ENCODE measurements around the gene CASR. TPM values are rescaled to one million over a fixed set of nuclear protein-coding genes. Genes with fewer than 3 reads are reported as not detected.

CASR gene
- total RNA-seq, 2 experiments from 2014 or later = not detected

GRCh38 chr3:122231465-122232157, 48.1 kb downstream of the CASR start:
- ATAC-seq = no peak
- no peak overlapping the region for H3K27ac Mint-ChIP-seq
- no peaks in the 10 kb centered on the region for H3K9me3 Mint-ChIP-seq (ENCODE audit: low read depth)
- H3K27me3 Mint-ChIP-seq = peaks cover 26% of the 10 kb centered on the region
- H3K4me3 Mint-ChIP-seq = no peak overlapping the region
- CTCF ChIA-PET = no interaction called here
- no peaks in the 10 kb centered on the region for H3K36me3 Mint-ChIP-seq
- H3K4me1 Mint-ChIP-seq = peaks cover 31% of the 10 kb centered on the region
- DNase-seq = no peak

DNA sequence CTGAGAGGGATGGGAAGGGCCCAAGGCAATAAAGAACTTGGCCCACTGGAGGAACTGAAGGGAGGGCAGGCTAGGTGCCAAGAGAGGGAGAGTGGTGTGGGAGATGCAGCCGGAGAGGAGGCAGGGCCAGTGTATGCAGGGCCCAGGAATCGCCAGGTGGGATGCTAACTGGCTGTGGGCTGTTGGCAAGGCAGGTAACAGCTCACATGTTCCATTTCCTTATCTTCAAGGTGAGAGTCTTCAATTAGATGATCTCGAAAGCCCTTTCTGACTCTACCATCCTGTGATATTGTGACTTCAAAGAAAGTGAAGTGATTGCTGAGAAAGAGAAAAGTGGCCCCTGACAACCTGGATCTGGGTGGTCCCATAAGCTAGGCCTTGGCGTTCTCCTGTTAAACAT, 49.0 kb downstream of the CASR start:
- H3K4me3 Mint-ChIP-seq = no peak overlapping the region
- CTCF ChIA-PET = no interaction called here

GRCh38 chr3:122233101-122233952, 49.9 kb downstream of the CASR start:
- Mint-ChIP-seq H3K4me3 (no peak overlapping the region), H3K9me3 (ENCODE audit: low read depth) (no peaks in the 10 kb centered on the region), H3K36me3 (no peaks in the 10 kb centered on the region), H3K4me1 (peaks cover 31% of the 10 kb centered on the region), H3K27ac (peak overlapping the region; percentile 4), H3K27me3 (peaks cover 26% of the 10 kb centered on the region)
- DNase-seq (no peak), ATAC-seq (peak; percentile 55)
- CTCF ChIA-PET = interaction anchor here (0.9 to 1.6 kb wide), 2 partner anchors 12 to 106 kb away, joined by 3 to 4 read pairs; no protein-coding TSS in a partner anchor

More for the DNA sequence above, 49.0 kb downstream of the CASR start:
- no peak for ATAC-seq
- Mint-ChIP-seq H3K27me3 (peaks cover 26% of the 10 kb centered on the region), H3K4me1 (peaks cover 31% of the 10 kb centered on the region), H3K9me3 (ENCODE audit: low read depth) (no peaks in the 10 kb centered on the region), H3K27ac (no peak overlapping the region), H3K36me3 (no peaks in the 10 kb centered on the region)
- no peak for DNase-seq

- H3K4me1 Mint-ChIP-seq = peaks cover 31% of the 10 kb centered on the region
- peaks cover 23% of the 10 kb centered on the region for H3K27me3 Mint-ChIP-seq
- no peak overlapping the region for H3K4me3 Mint-ChIP-seq
- DNase-seq (no peak), ATAC-seq (no peak)
- CTCF ChIA-PET = interaction anchor here (0.5 to 1.6 kb wide), 4 partner anchors 12 to 461 kb away, joined by 3 to 4 read pairs (median 4); no protein-coding TSS in a partner anchor
- H3K9me3 Mint-ChIP-seq (ENCODE audit: low read depth) = no peaks in the 10 kb centered on the region
- no peak overlapping the region for H3K27ac Mint-ChIP-seq
- no peaks in the 10 kb centered on the region for H3K36me3 Mint-ChIP-seq
Measured at GRCh38 chr3:122234117-122234516, 50.6 kb downstream of the CASR start.

DNA sequence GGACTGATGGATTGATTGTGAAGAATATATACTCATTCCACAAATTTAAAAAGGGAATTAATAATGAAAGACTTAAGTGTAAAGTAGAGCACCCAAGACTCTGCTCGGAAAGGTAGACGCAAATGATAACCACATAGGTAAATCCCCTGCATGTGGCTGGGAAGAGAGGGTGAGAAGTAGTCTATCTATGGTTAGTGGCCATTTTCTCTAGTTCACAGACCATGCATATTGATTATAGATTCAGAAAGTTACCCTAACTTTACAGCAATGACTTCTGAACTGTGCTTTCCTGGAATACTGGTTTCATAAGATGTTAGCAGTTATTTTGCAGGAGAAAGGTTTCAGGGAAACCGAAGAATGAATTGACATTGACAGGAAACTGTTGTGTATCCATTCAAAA, 51.7 kb downstream of the CASR start:
- DNase-seq (no peak), ATAC-seq (no peak)
- H3K9me3 Mint-ChIP-seq (ENCODE audit: low read depth) = no peaks in the 10 kb centered on the region
- peaks cover 26% of the 10 kb centered on the region for H3K27me3 Mint-ChIP-seq
- H3K4me3 Mint-ChIP-seq = no peak overlapping the region
- no peaks in the 10 kb centered on the region for H3K36me3 Mint-ChIP-seq
- H3K4me1 Mint-ChIP-seq = peaks cover 31% of the 10 kb centered on the region
- CTCF ChIA-PET = interaction anchor here (1.0 to 1.6 kb wide), 3 partner anchors 11 to 134 kb away, joined by 3 to 4 read pairs (median 4); no protein-coding TSS in a partner anchor
- H3K27ac Mint-ChIP-seq = no peak overlapping the region

- peaks cover 11% of the 10 kb centered on the region for H3K4me1 Mint-ChIP-seq
- no peaks in the 10 kb centered on the region for H3K36me3 Mint-ChIP-seq
- CTCF ChIA-PET = interaction anchor here (1.5 kb wide), 1 partner anchor 18 kb away, joined by 3 read pairs; no protein-coding TSS in a partner anchor
- no peaks in the 10 kb centered on the region for H3K9me3 Mint-ChIP-seq (ENCODE audit: low read depth)
- DNase-seq (no peak), ATAC-seq (no peak)
- no peak overlapping the region for H3K4me3 Mint-ChIP-seq
- peaks cover 49% of the 10 kb centered on the region for H3K27me3 Mint-ChIP-seq
- no peak overlapping the region for H3K27ac Mint-ChIP-seq
Measured at GRCh38 chr3:122239112-122239511, 55.6 kb downstream of the CASR start.

- H3K36me3 Mint-ChIP-seq = no peaks in the 10 kb centered on the region
- peak; percentile 36 for ATAC-seq
- peaks cover 18% of the 10 kb centered on the region for H3K4me1 Mint-ChIP-seq
- H3K4me3 Mint-ChIP-seq = peak overlapping the region; percentile 75
- H3K27ac Mint-ChIP-seq = peak overlapping the region; percentile 89
- H3K9me3 Mint-ChIP-seq (ENCODE audit: low read depth) = no peaks in the 10 kb centered on the region
- peaks cover 33% of the 10 kb centered on the region for H3K27me3 Mint-ChIP-seq
- DNase-seq = no peak
- CTCF ChIA-PET = interaction anchor here (0.7 to 4.0 kb wide), 7 partner anchors 10 to 144 kb away, joined by 3 to 14 read pairs (median 4); no protein-coding TSS in a partner anchor
Measured at GRCh38 chr3:122245513-122246174, 62.2 kb downstream of the CASR start.

DNA sequence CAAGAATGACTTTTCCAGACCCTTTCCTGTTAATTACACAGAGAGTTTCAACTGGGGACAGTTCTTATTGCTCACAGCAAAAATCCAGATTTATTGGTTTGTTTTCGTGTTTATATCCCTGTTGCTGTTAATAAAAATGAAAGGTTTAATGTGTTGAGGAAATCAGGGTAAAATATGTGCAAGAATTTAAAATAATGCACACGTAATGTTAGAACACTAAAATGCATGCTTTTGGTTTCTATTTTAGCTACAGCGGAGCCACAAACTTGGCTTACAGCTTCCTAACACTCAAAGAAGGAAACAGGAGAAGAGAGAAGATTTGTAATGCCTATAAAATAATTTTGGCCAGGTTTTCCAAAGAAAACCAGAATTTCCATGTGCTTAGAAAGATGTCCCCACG, 62.7 kb downstream of the CASR start:
- CTCF ChIA-PET = interaction anchor here (0.7 to 4.0 kb wide), 7 partner anchors 9 to 145 kb away, joined by 3 to 14 read pairs (median 4); no protein-coding TSS in a partner anchor
- H3K4me3 Mint-ChIP-seq = peak overlapping the region; percentile 75
- no peaks in the 10 kb centered on the region for H3K36me3 Mint-ChIP-seq
- DNase-seq (no peak), ATAC-seq (peak; percentile 68)
- no peaks in the 10 kb centered on the region for H3K9me3 Mint-ChIP-seq (ENCODE audit: low read depth)
- peaks cover 29% of the 10 kb centered on the region for H3K27me3 Mint-ChIP-seq
- peak overlapping the region; percentile 89 for H3K27ac Mint-ChIP-seq
- H3K4me1 Mint-ChIP-seq = peaks cover 18% of the 10 kb centered on the region

- Mint-ChIP-seq H3K4me1 (peaks cover 18% of the 10 kb centered on the region), H3K4me3 (no peak overlapping the region), H3K27ac (no peak overlapping the region), H3K27me3 (peaks cover 20% of the 10 kb centered on the region), H3K9me3 (ENCODE audit: low read depth) (no peaks in the 10 kb centered on the region), H3K36me3 (no peaks in the 10 kb centered on the region)
- DNase-seq (no peak), ATAC-seq (no peak)
- CTCF ChIA-PET = interaction anchor here (1.3 to 4.0 kb wide), 3 partner anchors 11 to 146 kb away, joined by 3 to 14 read pairs (median 11); no protein-coding TSS in a partner anchor
Measured at GRCh38 chr3:122247087-122247824, 63.8 kb downstream of the CASR start.

DNA sequence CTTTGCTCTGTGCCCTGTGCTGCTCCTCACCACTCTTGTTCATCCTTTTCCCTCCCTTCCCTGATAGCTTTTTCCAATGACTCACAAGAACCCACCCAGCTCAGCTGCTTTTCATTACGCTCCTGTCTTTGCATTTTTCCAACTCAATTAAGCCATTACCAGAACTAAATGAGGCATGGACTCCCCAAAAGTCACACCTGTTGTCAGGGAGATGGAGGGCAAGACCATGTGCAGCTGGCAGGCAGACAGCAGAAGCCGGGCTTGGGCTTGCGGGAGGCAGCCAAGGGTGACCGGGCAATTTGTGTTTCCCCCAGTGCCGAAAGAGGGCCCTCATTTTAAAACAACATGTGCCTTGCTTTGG, 64.3 kb downstream of the CASR start:
- H3K27me3 Mint-ChIP-seq = peaks cover 14% of the 10 kb centered on the region
- H3K36me3 Mint-ChIP-seq = no peaks in the 10 kb centered on the region
- no peak for DNase-seq
- CTCF ChIA-PET = interaction anchor here (2.7 to 4.0 kb wide), 2 partner anchors 11 to 146 kb away, joined by 11 to 14 read pairs; no protein-coding TSS in a partner anchor
- ATAC-seq = no peak
- no peaks in the 10 kb centered on the region for H3K9me3 Mint-ChIP-seq (ENCODE audit: low read depth)
- no peak overlapping the region for H3K27ac Mint-ChIP-seq
- H3K4me3 Mint-ChIP-seq = no peak overlapping the region
- H3K4me1 Mint-ChIP-seq = peaks cover 20% of the 10 kb centered on the region

DNA sequence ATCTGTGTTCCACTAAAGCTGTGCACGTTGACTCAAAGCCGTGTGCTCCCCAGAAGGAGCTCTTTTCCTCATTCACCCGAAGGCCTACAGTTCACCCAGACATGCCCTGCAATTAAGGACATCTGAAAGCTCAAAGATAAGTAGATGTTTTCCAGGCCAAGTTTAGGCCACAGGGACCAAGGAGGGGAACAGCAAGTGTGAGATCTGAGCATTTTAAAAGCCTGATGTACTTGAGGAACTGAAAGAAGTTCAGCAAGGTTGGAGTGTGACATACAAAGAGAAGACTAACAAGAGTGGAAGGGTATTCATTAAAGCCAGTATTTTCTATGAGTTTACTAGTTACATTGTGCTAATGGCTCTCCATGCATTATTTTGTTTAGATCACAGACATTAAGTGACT, 68.0 kb downstream of the CASR start:
- DNase-seq (no peak), ATAC-seq (no peak)
- H3K9me3 Mint-ChIP-seq (ENCODE audit: low read depth) = no peaks in the 10 kb centered on the region
- peaks cover 21% of the 10 kb centered on the region for H3K4me1 Mint-ChIP-seq
- H3K27me3 Mint-ChIP-seq = peaks cover 6% of the 10 kb centered on the region
- no peak overlapping the region for H3K27ac Mint-ChIP-seq
- H3K4me3 Mint-ChIP-seq = no peak overlapping the region
- CTCF ChIA-PET = no interaction called here
- H3K36me3 Mint-ChIP-seq = no peaks in the 10 kb centered on the region

DNA sequence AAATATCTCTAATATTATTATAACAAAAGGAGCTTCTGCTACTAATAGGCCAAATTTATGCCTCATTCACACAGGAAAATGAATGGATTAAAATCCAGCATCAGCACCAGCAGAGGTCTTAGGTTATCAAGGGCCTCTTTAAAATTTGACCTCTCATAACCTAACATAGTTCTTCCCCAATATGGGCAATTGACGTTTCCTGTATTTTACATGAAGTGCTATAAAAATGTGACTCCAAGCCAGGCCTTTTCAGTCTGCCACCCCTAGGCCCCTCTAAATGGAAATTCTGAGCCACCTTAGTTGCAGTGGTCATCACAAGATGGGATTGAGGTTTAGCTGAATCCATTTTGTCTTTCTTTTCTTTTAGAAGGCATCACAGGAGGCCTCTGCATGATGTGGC, 70.1 kb downstream of the CASR start:
- Mint-ChIP-seq H3K4me3 (no peak overlapping the region), H3K4me1 (peaks cover 16% of the 10 kb centered on the region), H3K9me3 (ENCODE audit: low read depth) (no peaks in the 10 kb centered on the region), H3K27me3 (peaks cover 6% of the 10 kb centered on the region), H3K36me3 (no peaks in the 10 kb centered on the region), H3K27ac (no peak overlapping the region)
- DNase-seq (no peak), ATAC-seq (no peak)
- CTCF ChIA-PET = interaction anchor here (4.6 kb wide), 1 partner anchor 152 kb away, joined by 29 read pairs; no protein-coding TSS in a partner anchor

All from activated CD8-positive, alpha-beta memory T cell treated with anti-CD3 and anti-CD28 coated beads, Interleukin-2, amount 10 ng/mL, durations not matched to agents 7 days and 5 days (primary cell).